Measurements from ENCODE around the gene PAX2. TPM values are rescaled to one million over a fixed set of nuclear protein-coding genes. Genes with fewer than 3 reads are reported as not detected.

The PAX2 gene
- polyA plus RNA-seq, 2 of the 4 experiments (the other 2 are of a cell fraction) = 0.06 to 0.21 TPM

GRCh38 chr10:100803492-100803891, 58.1 kb downstream of the PAX2 start:
- POLR2A ChIA-PET = no interaction called here
- ATAC-seq (no peak), FAIRE-seq (no peak), DNase-seq (ENCODE audit: low read depth in 1 of 2, low spot score in 1 of 2) (no peak)
- WGBS (ENCODE audit: missing lambda C conversion rate) = 74% methylated on average over 6 of the region's 6 CpGs
- TF ChIP-seq TFCP2L1 (CRISPR knock-in tag; IDR thresholded peaks at IDR 0.05) (no peak), CBX8 (IDR thresholded peaks at IDR 0.05) (no peak), RARB (CRISPR knock-in tag; IDR thresholded peaks at IDR 0.05) (no peak), HOXA7 (CRISPR knock-in tag; IDR thresholded peaks at IDR 0.05) (no peak), KDM5A (IDR thresholded peaks at IDR 0.05) (no peak), POLR2A (IDR thresholded peaks at IDR 0.05; ENCODE audit: low read length) (no peak), NFE2L2 (conservative IDR thresholded peaks at IDR 0.05; ENCODE audit: low read length) (no peak), ZC3H11A (IDR thresholded peaks at IDR 0.05) (no peak), HEYL (CRISPR knock-in tag; IDR thresholded peaks at IDR 0.05) (no peak), RCOR1 (IDR thresholded peaks at IDR 0.05; ENCODE audit: low read depth, low read length) (no peak), CHD2 (IDR thresholded peaks at IDR 0.05; ENCODE audit: low read length, partially characterized antibody) (no peak), BCL3 (IDR thresholded peaks at IDR 0.05) (no peak), MYC (IDR thresholded peaks at IDR 0.05; ENCODE audit: borderline replicate concordance, low read length) (no peak), BHLHE40 (IDR thresholded peaks at IDR 0.05; ENCODE audit: low read depth, low read length) (no peak), MAX (IDR thresholded peaks at IDR 0.05) (no peak), SREBF2 (IDR thresholded peaks at IDR 0.05) (no peak)
- H3K4me2 ChIP-seq = no peak overlapping the region
- H3K27ac ChIP-seq = no peak overlapping the region
- no peak overlapping the region for H3K4me3 ChIP-seq
- CTCF ChIA-PET = interaction anchor here (1.0 to 2.0 kb wide), 2 partner anchors 10 to 60 kb away, joined by 3 to 6 read pairs; no protein-coding TSS in a partner anchor
- no peaks in the 10 kb centered on the region for H3K4me1 ChIP-seq
- no peaks in the 10 kb centered on the region for H3K9me3 ChIP-seq

DNA sequence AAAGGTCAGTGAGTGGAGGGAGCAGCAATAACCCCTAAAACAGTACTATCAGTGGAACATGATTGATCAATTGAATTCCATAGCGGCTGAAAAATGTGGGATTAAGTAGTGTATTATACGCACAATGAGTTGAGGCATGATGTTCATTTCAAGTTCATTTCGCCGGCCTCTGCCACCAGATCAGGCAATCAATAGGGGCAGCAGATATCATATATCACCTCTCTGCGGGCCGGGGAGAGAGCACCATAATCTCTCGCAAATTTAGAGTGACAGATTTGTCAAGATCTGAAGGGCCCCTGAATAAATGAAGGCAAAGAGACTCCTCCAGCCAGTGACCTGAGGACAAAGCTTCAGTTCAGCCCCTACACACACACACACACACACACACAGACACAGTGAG, 58.5 kb downstream of the PAX2 start:
- WGBS (ENCODE audit: missing lambda C conversion rate) = 64% methylated on average over 7 of the region's 7 CpGs
- ATAC-seq (no peak), DNase-seq (ENCODE audit: low read depth in 1 of 2, low spot score in 1 of 2) (no peak), FAIRE-seq (no peak)
- Histone ChIP-seq H3K4me2 (no peak overlapping the region), H3K27ac (no peak overlapping the region), H3K9me3 (no peaks in the 10 kb centered on the region), H3K4me3 (no peak overlapping the region), H3K4me1 (no peaks in the 10 kb centered on the region)
- TF ChIP-seq POLR2AphosphoS2 (conservative IDR thresholded peaks at IDR 0.05; ENCODE audit: low read length) (no peak), USF2 (IDR thresholded peaks at IDR 0.05) (no peak), JUN (IDR thresholded peaks at IDR 0.05) (no peak), HOXB13 (CRISPR knock-in tag; IDR thresholded peaks at IDR 0.05; ENCODE audit: low read depth) (no peak), HOXB5 (CRISPR knock-in tag; IDR thresholded peaks at IDR 0.05) (no peak), RCOR1 (IDR thresholded peaks at IDR 0.05; ENCODE audit: low read depth, low read length) (no peak), FOSB (CRISPR knock-in tag; IDR thresholded peaks at IDR 0.05) (no peak), KDM5A (IDR thresholded peaks at IDR 0.05) (no peak), CHD4 (IDR thresholded peaks at IDR 0.05; ENCODE audit: borderline replicate concordance) (no peak), CHD2 (IDR thresholded peaks at IDR 0.05; ENCODE audit: low read length, partially characterized antibody) (no peak)
- TF ChIP-seq, protein P1, sequence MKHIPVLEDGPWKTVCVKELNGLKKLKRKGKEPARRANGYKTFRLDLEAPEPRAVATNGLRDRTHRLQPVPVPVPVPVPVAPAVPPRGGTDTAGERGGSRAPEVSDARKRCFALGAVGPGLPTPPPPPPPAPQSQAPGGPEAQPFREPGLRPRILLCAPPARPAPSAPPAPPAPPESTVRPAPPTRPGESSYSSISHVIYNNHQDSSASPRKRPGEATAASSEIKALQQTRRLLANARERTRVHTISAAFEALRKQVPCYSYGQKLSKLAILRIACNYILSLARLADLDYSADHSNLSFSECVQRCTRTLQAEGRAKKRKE (CRISPR knock-in tag; IDR thresholded peaks at IDR 0.05; ENCODE audit: low read depth) = no peak
- TF ChIP-seq, protein P2, sequence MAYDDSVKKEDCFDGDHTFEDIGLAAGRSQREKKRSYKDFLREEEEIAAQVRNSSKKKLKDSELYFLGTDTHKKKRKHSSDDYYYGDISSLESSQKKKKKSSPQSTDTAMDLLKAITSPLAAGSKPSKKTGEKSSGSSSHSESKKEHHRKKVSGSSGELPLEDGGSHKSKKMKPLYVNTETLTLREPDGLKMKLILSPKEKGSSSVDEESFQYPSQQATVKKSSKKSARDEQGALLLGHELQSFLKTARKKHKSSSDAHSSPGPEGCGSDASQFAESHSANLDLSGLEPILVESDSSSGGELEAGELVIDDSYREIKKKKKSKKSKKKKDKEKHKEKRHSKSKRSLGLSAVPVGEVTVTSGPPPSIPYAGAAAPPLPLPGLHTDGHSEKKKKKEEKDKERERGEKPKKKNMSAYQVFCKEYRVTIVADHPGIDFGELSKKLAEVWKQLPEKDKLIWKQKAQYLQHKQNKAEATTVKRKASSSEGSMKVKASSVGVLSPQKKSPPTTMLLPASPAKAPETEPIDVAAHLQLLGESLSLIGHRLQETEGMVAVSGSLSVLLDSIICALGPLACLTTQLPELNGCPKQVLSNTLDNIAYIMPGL (CRISPR knock-in tag; IDR thresholded peaks at IDR 0.05; ENCODE audit: borderline replicate concordance) = no peak
- ChIA-PET CTCF (interaction anchor here (1.0 to 2.0 kb wide), 2 partner anchors 9 to 60 kb away, joined by 3 to 6 read pairs; no protein-coding TSS in a partner anchor), POLR2A (no interaction called here)

Data from A549 (cell line).